NCI-H187 (cell line): ENCODE measurements around the gene SYNC.
"Not testable (repeated sequence)": the region's sequence is repeated elsewhere in the genome, so short reads cannot be mapped to it uniquely, and the experiment has no call there.

Experiments used
- DNase-seq, 2 experiments: peaks; one replicate each; lab custom pipeline; 2025; lab: John Stamatoyannopoulos, UW

SYNC gene

DNA sequence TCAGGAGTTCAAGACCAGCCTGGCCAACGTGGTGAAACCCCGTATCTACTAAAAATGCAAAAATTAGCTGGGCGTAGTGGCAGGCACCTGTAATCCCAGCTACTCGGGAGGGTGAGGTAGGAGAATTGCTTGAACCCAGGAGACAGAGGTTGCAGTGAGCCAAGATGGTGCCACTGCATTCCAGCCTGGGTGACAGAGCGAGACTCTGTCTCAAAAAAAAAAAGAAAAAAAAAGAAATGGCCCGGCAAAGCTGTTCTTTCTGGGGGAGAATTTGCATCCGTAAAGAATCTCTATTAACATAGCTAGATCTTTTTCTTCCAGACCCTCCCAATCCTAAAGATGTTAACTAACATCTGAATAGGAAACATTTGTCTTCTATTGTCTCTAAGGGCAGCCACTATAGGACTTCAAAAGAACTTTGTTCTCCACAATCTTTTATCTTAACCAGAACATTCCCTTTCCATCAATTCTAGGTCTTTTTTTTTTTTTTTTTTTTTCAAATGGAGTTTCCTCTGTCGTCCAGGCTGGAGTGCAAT lies 60.2 kb downstream of the SYNC start:
- not testable (repeated sequence) for DNase-seq

GRCh38 chr1:32639489-32640075 lies 63.0 kb downstream of the SYNC start:
- DNase-seq, result no peak

- no peak for DNase-seq
These were observed 65.5 kb downstream of the SYNC start for GRCh38 chr1:32636914-32637645.

GRCh38 chr1:32635508-32636277 lies 66.9 kb downstream of the SYNC start:
- DNase-seq, result no peak

- DNase-seq, result no peak
These were observed 69.7 kb downstream of the SYNC start for GRCh38 chr1:32632829-32633228.

DNA sequence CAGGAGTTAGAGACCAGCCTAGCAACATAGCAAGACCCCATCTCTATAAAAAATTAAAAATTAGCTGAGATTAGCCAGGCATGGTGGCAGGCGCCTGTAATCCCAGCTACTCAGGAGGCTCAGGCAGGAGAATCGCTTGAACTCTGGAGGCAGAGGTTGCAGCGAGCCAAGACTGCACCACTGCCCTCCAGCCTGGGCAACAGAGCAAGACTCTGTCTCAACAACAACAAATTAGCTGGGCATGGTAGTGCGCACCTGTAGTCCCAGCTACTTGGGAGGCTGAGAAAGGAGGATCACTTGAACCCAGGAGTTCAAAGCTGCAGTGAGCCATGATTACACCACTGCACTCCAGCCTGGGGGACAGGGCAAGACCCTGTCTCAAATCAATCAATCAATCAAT lies 72.4 kb downstream of the SYNC start:
- not testable (repeated sequence) for DNase-seq
